ENCODE data around the gene DEGS2.
A peak's percentile ranks its signal among the peaks of the same experiment; 100 is the strongest.

Gene DEGS2

GRCh38 chr14:100132161-100132902 lies 27.1 kb downstream of the DEGS2 start:
- no peak for DNase-seq (ENCODE audit: low spot score)

- DNase-seq (ENCODE audit: low spot score) = no peak
Observed at GRCh38 chr14:100131181-100131580, 28.3 kb downstream of the DEGS2 start.

GRCh38 chr14:100130521-100130920 lies 28.9 kb downstream of the DEGS2 start:
- DNase-seq (ENCODE audit: low spot score) = no peak

- DNase-seq (ENCODE audit: low spot score) = no peak
Observed at GRCh38 chr14:100129161-100129589, 30.3 kb downstream of the DEGS2 start.

- DNase-seq (ENCODE audit: low spot score) = no peak
Observed at GRCh38 chr14:100128688-100129087, 30.8 kb downstream of the DEGS2 start.

GRCh38 chr14:100127853-100128455 lies 31.5 kb downstream of the DEGS2 start:
- DNase-seq (ENCODE audit: low spot score) = no peak

- no peak for DNase-seq (ENCODE audit: low spot score)
Observed at GRCh38 chr14:100126401-100126800, 33.0 kb downstream of the DEGS2 start.

GRCh38 chr14:100124551-100125088 lies 34.8 kb downstream of the DEGS2 start:
- DNase-seq (ENCODE audit: low spot score) = no peak

GRCh38 chr14:100123618-100124017 lies 35.8 kb downstream of the DEGS2 start:
- no peak for DNase-seq (ENCODE audit: low spot score)

GRCh38 chr14:100122481-100123223 lies 36.8 kb downstream of the DEGS2 start:
- DNase-seq (ENCODE audit: low spot score) = no peak

- no peak for DNase-seq (ENCODE audit: low spot score)
Observed at GRCh38 chr14:100121643-100122480, 37.6 kb downstream of the DEGS2 start.

GRCh38 chr14:100120522-100121269 lies 38.7 kb downstream of the DEGS2 start:
- no peak for DNase-seq (ENCODE audit: low spot score)

- DNase-seq (ENCODE audit: low spot score) = no peak
Observed at GRCh38 chr14:100119251-100119650, 40.2 kb downstream of the DEGS2 start.

GRCh38 chr14:100118396-100119011 lies 40.9 kb downstream of the DEGS2 start:
- DNase-seq (ENCODE audit: low spot score) = no peak

GRCh38 chr14:100117633-100118395 lies 41.6 kb downstream of the DEGS2 start:
- no peak for DNase-seq (ENCODE audit: low spot score)

- no peak for DNase-seq (ENCODE audit: low spot score)
Observed at GRCh38 chr14:100117026-100117425, 42.4 kb downstream of the DEGS2 start.

GRCh38 chr14:100116134-100116533 lies 43.3 kb downstream of the DEGS2 start:
- no peak for DNase-seq (ENCODE audit: low spot score)

GRCh38 chr14:100115726-100116125 lies 43.7 kb downstream of the DEGS2 start:
- DNase-seq (ENCODE audit: low spot score) = peak; percentile 88

- DNase-seq (ENCODE audit: low spot score) = no peak
Observed at GRCh38 chr14:100115236-100115635, 44.2 kb downstream of the DEGS2 start.

Measured in Ammon's horn (tissue), 1 donor.